ENCODE measurements around the gene RPTOR.

The RPTOR gene

GRCh38 chr17:80640366-80641084, 95.9 kb downstream of the RPTOR start:
- no peak for DNase-seq (ENCODE audit: low read depth, low spot score)

GRCh38 chr17:80643326-80644099, 98.9 kb downstream of the RPTOR start:
- DNase-seq (ENCODE audit: low read depth, low spot score), result no peak

- DNase-seq (ENCODE audit: low read depth, low spot score), result no peak
These were observed 99.9 kb downstream of the RPTOR start for GRCh38 chr17:80644536-80644935.

GRCh38 chr17:80645706-80646325, 101.2 kb downstream of the RPTOR start:
- DNase-seq (ENCODE audit: low read depth, low spot score), result no peak

- no peak for DNase-seq (ENCODE audit: low read depth, low spot score)
These were observed 101.7 kb downstream of the RPTOR start for GRCh38 chr17:80646328-80646727.

- no peak for DNase-seq (ENCODE audit: low read depth, low spot score)
These were observed 103.1 kb downstream of the RPTOR start for GRCh38 chr17:80647746-80648145.

- DNase-seq (ENCODE audit: low read depth, low spot score), result no peak
These were observed 104.6 kb downstream of the RPTOR start for GRCh38 chr17:80649200-80649644.

GRCh38 chr17:80649672-80650330, 105.2 kb downstream of the RPTOR start:
- DNase-seq (ENCODE audit: low read depth, low spot score), result peak; percentile 54

GRCh38 chr17:80650331-80650672, 105.7 kb downstream of the RPTOR start:
- no peak for DNase-seq (ENCODE audit: low read depth, low spot score)

GRCh38 chr17:80650751-80651518, 106.3 kb downstream of the RPTOR start:
- DNase-seq (ENCODE audit: low read depth, low spot score), result no peak

- DNase-seq (ENCODE audit: low read depth, low spot score), result no peak
These were observed 108.2 kb downstream of the RPTOR start for GRCh38 chr17:80652756-80653330.

GRCh38 chr17:80653856-80654255, 109.2 kb downstream of the RPTOR start:
- no peak for DNase-seq (ENCODE audit: low read depth, low spot score)

GRCh38 chr17:80655608-80656007, 111.0 kb downstream of the RPTOR start:
- DNase-seq (ENCODE audit: low read depth, low spot score), result no peak

- no peak for DNase-seq (ENCODE audit: low read depth, low spot score)
These were observed 112.0 kb downstream of the RPTOR start for GRCh38 chr17:80656590-80656989.

- no peak for DNase-seq (ENCODE audit: low read depth, low spot score)
These were observed 112.9 kb downstream of the RPTOR start for GRCh38 chr17:80657561-80657960.

- no peak for DNase-seq (ENCODE audit: low read depth, low spot score)
These were observed 114.2 kb downstream of the RPTOR start for GRCh38 chr17:80658821-80659220.

GRCh38 chr17:80659651-80660050, 115.0 kb downstream of the RPTOR start:
- no peak for DNase-seq (ENCODE audit: low read depth, low spot score)

GRCh38 chr17:80660527-80661198, 116.0 kb downstream of the RPTOR start:
- no peak for DNase-seq (ENCODE audit: low read depth, low spot score)

GRCh38 chr17:80662557-80662956, 117.9 kb downstream of the RPTOR start:
- DNase-seq (ENCODE audit: low read depth, low spot score), result no peak

GRCh38 chr17:80663781-80664206, 119.2 kb downstream of the RPTOR start:
- no peak for DNase-seq (ENCODE audit: low read depth, low spot score)

Measured in iPS DF 19.7 (cell line).